Embryonic facial prominence (tissue), 1 donor: ENCODE measurements around the gene TENM4.
"Not testable (repeated sequence)": the region's sequence is repeated elsewhere in the genome, so short reads cannot be mapped to it uniquely, and the experiment has no call there.

ENCODE experiments used
- DNase-seq: peaks from one replicate; pipeline ENCODE4 v3.0.0-alpha.2; 2016; ENCODE audit errors: extremely low spot score

TENM4 gene

DNA sequence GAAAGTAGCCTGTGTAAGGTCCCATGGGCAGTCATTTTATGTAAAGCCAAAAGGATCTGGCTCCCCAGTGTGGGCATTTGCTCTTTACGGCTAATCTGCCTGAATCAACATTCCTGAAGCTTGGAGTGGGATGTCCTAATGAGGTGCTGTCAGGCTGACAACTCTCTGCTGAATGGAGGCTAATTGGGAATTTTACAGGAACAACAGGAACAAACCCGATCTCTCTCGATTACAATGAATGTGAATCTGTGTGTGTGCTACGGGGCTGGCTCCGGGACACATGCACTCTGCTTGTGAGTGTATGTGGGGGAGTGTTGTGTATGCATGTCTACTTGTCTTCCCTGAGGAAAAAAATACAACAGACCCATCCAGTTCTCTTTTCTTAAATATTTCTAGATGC, 415.2 kb downstream of the TENM4 start:
- DNase-seq: no peak

DNA sequence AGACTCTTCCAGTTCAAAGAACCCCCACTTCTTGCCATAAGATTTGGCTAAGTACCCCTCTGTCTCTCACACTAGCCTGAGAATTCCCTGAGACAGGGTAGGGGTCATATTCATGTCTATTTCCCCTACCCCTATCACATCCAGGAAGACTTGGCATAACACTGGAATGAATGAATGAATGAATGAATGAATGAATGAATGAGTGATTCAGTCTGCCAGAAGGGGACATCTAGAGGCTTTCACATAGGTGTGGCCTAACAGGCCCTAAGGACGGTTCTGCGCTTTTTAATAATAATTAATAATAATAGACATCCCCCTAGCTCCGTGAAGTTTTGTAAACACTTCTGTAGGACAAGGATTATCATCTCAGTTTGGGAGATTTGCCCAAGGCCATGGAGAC, 415.7 kb downstream of the TENM4 start:
- no peak for DNase-seq

DNA sequence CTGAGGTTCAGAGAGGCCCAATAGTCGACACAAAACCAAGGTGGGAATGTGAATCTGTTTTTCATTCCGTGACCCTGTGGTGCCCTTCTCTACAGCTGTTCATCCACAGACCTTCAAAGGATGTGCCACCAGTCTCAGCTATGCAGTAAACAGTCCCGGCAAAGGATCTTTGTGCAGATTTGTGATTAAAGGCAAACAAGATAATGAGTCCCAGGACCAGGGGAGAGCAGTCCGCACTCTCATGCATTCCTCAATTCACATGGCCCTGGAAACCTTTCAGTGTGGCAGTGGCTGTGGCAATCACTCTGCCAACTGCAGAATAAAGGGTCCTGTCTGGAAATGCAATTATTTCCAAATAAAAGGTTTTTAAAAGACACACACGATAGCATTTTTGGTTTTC, 418.6 kb downstream of the TENM4 start:
- no peak for DNase-seq

DNA sequence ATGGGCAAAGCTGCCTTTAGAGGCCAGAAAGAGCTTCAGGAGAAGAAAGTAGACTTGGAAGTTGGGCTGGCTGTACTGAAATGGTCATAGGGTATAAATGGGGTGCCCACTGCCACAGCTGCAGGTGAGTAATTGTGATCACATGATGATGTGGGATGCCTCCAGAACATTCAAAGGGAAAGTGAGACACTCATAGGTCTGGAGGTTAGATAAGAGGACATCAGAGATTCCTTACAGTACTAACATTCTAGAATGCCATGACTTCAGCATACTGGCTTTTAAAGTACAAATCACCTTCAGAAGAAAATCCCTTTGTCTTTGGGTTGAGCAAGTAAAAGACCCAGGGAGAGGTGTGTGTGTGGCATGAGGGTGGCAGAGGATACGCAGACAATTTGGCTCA, 419.2 kb downstream of the TENM4 start:
- no peak for DNase-seq

DNA sequence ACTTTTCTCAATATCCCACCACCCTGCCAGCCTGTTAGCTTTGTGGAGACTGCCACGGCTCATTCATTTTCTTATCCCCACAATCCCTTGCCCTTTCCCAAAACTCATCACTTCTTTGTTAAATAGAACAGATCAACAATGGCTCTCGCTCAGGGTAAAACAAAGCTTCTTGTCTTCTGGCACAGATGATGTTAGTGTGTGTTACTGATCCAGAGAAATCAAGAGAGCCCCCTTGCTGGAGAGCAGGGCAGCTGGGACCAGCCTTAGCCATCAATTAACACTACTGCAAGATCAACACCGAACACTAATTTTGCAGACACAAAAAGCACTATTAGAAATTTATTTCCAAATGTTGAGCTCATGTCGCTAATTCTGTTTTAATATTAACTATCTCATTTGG, 420.9 kb downstream of the TENM4 start:
- no peak for DNase-seq

DNA sequence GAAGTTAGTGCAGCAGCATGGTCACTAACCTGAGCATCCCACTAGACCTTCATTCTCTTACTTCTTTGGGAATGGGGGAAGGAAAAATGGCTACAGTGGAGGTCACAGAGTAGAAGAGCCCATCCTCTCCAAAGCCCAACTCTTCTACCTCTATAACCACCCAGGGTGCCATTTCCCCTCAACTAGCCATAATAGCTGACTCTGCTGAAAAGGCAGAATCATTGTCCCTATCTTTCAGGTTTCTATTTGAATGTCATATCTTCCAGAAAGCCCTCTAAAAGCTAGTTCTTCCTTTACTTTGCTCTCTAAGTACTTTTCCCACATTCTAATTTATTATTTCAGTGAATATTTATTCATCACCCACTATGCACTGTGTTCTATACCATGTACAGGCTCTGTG, 421.6 kb downstream of the TENM4 start:
- DNase-seq: no peak

DNA sequence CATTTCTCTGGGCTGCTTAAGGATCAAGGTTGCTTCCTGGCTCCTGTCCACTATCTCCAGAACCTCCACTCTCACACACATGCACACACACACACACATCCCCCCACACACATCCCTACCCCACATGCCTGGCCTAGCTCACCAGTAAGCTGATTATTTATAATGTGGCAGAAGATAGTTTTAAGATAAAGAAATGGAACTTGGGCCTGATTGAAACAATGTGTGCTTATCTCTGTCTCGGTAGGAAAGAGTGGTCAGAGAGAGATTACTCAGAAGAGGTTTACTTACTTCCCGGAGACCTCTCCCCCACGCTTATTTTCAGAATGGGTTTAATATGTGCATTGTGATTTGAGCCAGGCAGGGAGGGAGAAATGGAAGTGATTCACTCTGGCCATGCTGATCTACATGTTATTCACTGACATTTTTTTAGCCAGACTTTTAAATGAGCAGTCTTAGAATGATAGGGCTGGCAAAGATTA, 422.4 kb downstream of the TENM4 start:
- no peak for DNase-seq

DNA sequence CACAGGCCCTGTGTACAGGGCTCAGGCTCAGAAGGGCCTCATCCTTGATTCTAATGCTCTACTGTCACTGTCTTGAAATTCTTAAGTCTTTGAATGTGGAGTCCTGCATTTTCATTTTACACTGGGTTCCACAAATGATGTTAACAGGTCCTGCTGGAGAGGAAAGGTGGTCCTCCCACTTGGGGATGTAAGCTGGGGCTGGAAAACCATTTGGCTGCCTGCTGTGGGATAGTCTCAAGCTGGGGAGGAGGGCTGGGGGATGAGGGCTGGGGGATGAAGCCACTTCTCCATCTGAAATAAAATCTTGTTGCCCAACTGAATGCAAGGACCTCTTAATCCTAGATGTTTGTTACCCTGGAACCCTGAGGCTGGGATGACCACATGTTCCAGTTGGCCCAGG, 423.0 kb downstream of the TENM4 start:
- no peak for DNase-seq

DNA sequence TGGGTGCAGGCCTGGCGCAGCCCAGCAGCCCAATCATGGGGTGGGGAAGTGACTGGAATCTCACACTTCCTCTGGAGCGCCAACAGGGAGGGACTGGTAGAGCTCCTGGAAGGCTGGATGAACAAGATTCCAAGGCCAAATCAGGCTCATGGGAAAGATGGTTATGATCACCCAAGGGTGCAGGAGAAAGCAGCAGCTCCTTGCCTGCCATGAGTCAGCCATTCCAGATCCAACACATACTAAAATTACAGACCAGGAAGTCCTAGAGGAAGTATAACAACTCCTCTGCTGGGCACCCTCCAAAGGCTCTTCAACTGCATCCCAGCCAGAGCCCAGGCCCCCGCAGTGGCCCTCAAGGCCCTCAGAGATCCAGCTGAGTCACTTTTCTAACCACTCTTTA, 427.3 kb downstream of the TENM4 start:
- DNase-seq: no peak

DNA sequence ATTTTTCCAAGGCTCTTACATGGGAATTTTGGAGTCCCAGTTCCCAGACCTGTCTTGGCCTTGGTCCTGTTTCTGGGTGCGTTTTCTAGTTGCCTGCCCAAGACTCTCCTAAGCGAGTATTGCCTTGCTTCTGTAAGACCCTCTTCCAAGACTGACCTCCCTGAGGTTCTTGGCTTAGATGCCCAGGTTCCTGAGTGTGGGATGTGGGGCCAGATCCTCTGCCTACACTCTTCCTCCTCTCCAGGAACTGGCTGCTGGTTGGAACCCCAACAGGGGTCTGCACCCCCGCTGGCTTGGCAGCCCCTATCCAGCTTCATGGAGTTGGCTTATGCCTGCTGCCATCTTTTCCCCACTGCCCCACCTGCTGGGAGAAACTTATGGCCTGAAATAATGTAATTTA, 429.5 kb downstream of the TENM4 start:
- DNase-seq: no peak

DNA sequence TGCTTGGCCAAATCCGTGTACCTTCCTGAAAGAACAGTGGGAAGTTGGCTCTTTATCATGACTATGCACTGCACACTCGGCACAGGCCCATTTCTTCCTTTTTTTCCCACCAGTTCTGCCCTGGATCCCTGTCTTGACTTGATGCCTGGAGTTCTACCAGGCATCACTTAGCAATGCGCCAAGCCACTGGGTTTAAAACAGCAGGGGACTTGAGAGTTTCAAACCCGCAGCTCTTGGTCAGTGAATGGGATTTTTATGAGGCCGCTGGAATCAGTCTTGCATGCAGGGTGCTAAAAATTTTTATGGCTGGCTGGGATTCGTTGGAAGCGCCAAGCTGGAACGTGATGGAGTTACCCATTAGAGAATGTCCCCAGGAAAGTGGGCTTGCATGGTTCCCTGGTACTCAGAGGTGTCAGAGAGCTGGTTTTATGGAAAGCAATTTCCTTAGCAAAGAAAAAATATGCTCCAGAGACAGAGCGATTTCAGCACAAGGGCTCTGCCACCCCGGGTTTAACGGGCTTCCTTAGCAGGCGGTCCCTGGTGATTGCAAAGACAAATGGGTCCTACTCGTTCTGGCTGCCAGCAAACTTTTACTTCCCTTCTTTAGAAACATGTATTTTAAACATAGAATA, 432.9 kb downstream of the TENM4 start:
- no peak for DNase-seq

DNA sequence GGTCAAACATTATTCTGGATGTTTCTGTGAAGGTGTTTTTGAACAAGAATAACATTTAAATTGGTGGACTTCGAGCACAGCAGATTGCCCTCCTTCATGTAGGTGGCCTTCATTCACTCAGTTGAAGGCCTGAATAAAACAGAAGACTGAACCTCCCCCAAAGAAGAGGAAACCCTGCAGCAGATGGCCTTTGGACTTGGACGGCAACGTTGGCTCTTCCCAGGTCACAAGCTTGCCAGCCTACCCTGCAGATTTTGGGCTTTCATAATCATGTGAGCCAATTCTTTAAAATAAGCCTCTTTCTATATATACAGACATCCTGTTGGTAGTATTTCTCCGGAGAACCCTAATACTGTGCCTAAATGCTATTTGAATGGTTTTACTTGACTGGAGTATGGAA, 434.0 kb downstream of the TENM4 start:
- DNase-seq: no peak

DNA sequence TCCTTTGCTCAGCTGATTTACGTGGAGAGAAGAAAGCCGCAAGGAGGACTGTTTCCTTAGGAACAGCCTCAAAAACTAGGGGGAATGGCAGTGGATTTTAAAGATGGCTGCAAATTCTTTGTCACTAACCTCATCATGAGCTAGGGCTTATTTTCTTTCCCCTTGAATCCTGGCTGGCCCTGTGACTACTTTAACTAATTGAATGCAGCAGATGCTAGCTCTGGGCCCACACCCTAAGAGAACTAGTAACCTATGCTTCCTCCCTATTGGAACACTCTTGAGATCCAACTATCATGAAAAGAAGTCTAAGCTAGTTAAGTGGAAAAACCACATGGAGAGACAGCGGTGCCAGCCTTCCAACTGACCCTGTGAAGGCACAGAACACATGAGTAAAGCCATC, 444.8 kb downstream of the TENM4 start:
- no peak for DNase-seq

DNA sequence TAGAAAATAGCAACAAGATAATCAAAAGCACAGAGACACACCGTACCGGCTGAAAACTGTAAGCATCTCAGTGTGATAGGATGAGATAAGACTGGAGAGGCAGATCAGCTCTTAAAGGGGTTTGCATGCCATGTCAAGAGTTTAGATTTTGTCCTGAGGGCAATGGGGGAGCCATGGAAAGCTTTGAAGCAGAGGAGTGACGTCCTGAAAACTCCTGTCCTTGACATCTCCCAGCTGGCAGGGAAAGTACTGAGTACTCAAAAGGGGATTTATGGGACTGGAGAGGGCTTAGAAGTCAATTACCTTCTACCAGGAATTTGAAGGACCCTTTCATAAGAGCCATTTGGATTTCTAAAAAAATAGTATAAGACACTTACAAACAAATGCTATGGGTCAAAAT, 445.7 kb downstream of the TENM4 start:
- no peak for DNase-seq

DNA sequence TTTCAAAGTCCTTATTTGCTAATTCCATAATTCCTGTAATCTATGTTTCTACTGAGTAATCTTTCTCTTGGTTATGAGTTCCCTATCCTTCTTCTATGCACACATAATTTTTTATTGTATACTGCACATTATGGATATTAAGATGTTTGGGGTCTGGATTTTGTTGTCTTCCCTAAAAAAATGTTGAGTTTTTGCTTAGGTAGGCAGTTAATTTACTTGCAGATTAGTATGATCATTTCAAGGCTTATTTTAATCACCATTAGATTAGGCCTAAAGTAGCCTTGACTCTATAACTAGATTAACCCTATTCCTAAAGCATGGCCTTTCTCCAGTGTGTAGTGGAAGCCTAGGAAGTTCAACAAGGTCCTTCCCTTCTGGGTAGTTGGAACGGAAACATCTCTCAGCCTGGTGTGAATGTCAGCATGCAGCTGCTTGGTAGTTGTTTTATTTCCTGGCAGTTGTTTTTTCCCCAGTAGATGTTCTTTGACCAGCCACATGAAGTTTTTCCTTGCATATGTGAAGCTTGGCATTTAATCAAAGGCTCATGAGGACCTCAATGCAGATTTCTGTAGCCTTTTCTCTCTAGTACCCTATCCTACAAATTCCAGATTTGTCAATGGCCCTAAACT, 446.9 kb downstream of the TENM4 start:
- no peak for DNase-seq

DNA sequence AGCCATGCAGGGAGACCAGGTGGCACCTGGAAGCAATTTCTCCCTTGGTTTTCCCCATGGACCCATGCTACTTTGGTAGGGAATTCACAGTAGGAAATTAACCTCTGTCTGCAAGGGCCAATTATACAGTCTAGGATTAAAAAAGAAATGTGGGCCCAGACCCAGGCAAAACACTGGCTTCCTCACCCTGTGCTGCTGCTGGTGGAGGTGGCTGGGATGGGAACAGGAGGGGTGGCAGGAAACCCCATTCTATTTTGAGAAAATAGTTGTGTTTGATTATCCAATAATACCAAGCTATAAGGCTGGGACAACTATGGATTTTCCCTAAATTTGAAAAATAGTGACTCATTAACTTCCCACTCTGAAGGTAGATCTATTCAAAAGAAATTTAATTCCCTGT, 449.1 kb downstream of the TENM4 start:
- no peak for DNase-seq

DNA sequence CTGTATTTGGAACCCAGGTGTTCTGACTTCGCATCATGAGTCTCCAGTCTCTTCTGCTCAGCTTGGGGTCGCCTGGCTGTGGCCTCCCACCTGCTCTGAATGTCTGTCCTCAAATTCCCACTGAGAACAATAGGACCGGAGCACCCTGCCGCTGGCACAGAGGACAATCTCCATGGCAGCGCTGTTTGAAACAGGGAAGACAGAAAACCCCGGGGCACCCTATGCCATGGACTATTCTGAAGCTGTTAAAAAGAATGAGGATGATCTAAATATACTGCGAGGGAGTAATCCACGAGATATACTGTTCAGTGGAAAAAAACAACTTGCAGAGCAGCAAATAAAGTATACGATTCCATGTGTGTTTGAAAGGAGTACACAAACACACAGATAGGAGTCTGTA, 450.6 kb downstream of the TENM4 start:
- DNase-seq: no peak

DNA sequence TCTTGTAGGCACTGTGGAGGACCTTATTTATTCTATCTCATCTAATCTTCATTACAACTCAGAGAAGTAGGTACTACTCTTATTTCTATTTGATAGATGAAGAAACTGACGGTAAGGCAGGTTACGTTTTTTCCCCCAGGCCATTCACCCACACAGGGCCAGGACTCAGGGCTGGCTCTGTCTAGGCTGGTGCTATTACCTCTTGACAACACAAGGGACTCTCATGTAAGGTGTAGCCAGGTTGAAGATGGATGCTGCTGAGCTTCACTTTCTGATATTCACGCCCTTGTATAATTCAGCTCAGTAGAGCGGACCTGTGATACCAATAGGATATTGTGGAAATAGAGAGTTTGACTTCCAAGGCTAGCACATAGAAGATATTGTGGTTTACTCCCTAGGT, 453.1 kb downstream of the TENM4 start:
- no peak for DNase-seq

DNA sequence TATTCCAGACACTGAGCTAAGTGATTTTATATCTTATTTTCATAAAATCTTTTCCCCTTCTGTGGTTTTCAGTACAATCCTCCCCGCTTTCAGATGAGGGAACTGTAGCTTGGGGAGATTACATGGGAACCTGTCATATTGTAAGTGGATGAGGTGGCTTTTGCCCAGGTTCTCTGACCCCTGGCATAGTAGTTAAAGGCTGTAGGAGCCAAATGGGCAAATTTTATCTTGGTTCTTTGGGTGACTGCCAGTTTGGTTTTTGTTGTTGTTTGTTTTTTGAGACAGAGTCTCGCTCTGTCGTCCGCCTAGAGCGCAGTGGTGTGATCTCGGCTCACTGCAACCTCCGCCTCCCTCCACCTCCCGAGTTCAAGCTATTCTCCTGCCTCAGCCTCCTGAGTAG, 454.5 kb downstream of the TENM4 start:
- no peak for DNase-seq

DNA sequence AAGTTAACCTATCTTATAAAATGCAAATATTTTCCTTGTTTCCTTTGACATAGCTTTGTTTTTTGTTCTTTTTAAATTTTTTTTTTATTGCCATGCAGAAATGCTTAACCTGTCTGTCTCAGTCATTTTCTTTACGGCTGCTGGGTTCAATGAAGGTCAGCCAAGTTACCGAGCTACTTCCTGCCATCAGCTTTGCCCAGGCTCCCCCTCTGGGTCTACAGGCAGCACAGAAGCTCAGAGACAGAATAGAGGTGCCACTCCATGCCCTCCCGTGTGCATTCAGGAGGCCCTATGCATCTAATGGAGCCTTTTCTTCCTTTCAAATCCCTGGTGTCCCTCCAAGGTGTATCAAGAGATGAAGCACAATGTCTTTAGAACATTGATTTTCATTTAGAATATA, 455.2 kb downstream of the TENM4 start:
- DNase-seq: no peak

DNA sequence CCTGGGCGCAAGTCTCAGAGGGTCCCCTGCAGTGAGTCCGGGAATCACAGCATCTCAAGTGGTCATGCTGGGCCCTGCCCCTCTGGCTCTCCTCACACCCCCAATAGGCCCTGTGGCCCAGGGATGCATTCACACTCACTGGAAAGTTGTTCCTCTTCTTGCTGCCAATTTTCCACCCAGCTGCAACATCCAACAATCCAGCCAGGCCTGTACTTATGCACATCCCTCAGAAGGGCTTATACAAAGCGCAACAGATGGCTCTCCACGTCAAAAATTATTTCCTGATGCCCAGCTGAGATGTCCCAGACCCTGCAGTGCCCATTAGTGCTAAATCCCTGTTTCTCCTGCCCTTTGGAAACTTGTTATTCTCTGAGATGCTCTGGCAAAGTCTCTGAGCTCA, 458.4 kb downstream of the TENM4 start:
- DNase-seq: no peak

DNA sequence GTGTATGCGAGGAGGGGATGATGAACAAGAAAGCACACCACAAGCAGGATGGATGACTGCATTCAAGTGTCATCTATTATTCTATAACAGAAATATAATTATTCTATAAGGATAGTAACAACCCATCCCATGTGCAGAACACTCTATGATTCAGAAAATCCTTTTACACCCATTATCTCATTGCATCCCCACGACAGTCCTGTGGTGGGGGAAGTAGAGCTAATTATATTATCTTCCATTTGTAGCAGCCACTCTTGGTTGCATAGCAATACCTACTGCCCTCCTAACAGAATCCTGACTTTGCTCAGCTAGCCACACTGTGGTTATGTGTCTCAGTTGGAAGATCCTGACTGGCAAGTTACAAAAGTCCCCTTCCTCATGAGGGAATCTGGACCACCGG, 459.7 kb downstream of the TENM4 start:
- DNase-seq: no peak

DNA sequence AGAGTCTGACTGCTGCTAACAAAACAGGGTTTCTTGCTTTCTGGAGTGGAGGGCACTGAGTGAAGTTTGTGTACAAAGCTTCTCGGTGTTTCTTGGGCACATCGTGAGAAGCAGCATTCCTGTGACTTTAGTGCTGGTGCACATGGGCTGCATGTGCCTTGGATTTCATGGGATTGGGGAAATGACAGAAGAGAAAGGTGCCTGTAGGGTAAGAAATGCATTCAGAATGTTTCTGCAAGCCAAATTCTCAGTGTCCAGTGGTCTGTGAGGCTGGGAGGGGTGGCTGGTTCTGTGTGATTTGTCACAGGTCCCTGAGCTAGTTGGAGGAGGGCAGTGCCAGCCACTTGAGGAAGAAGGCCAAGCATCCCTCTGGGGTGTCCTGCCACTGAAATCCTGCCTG, 462.0 kb downstream of the TENM4 start:
- no peak for DNase-seq

DNA sequence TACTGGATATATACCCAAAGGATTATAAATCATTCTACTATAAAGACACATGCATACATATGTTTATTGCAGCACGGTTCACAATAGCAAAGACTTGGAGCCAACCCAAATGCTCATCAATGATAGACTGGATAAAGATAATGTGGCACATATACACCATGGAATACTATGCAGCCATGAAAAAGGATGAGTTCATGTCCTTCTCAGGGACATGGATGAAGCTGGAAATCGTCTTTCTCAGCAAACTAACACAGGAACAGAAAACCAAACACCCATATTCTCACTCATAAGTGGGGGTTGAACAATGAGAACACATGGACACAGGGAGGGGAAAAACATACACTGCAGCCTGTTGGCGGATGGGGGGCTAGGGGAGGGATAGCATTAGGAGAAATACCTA, 463.0 kb downstream of the TENM4 start:
- not testable (repeated sequence) for DNase-seq
